Hematopoietic multipotent progenitor cell treated with erythropoietin and hydrocortisone succinate and interleukin-3 and kit ligand, for 15 days (in vitro differentiated cells): Measurements from ENCODE around the gene OR1F1.
"Not testable (repeated sequence)": the region's sequence is repeated elsewhere in the genome, so short reads cannot be mapped to it uniquely, and the experiment has no call there.

Experiments
- DNase-seq: peaks from one replicate; pipeline ENCODE4 v3.0.0-alpha.2; 2015; ENCODE audit warnings: low spot score

Gene OR1F1

GRCh38 chr16:3198334-3199072 is 10.5 kb downstream of the OR1F1 start:
- DNase-seq: no peak

- no peak for DNase-seq
Measured at GRCh38 chr16:3202903-3203539, 15.0 kb downstream of the OR1F1 start.

GRCh38 chr16:3205939-3206338 is 17.9 kb downstream of the OR1F1 start:
- DNase-seq: not testable (repeated sequence)

- DNase-seq: no peak
Measured at GRCh38 chr16:3207086-3207953, 19.3 kb downstream of the OR1F1 start.

- no peak for DNase-seq
Measured at GRCh38 chr16:3212006-3212405, 24.0 kb downstream of the OR1F1 start.

- DNase-seq: no peak
Measured at GRCh38 chr16:3212567-3212966, 24.6 kb downstream of the OR1F1 start.

GRCh38 chr16:3214904-3215600 is 27.0 kb downstream of the OR1F1 start:
- DNase-seq: no peak

GRCh38 chr16:3215601-3216262 is 27.7 kb downstream of the OR1F1 start:
- DNase-seq: no peak

- no peak for DNase-seq
Measured at GRCh38 chr16:3216263-3216640, 28.2 kb downstream of the OR1F1 start.

- DNase-seq: no peak
Measured at GRCh38 chr16:3220839-3221238, 32.8 kb downstream of the OR1F1 start.

GRCh38 chr16:3223913-3224515 is 36.0 kb downstream of the OR1F1 start:
- DNase-seq: no peak

- DNase-seq: no peak
Measured at GRCh38 chr16:3234543-3234856, 46.5 kb downstream of the OR1F1 start.

- DNase-seq: peak; percentile 94
Measured at GRCh38 chr16:3234857-3235561, 47.0 kb downstream of the OR1F1 start, which contains the start of gene ZNF200. Gene ZNF200, minus strand, starts transcription at chr16:3235158. Its CDS starts 1,403 bp downstream, at chr16:3233755.

GRCh38 chr16:3235856-3236669 is 48.1 kb downstream of the OR1F1 start:
- DNase-seq: peak; percentile 40

- no peak for DNase-seq
Measured at GRCh38 chr16:3241761-3242160, 53.8 kb downstream of the OR1F1 start.

- no peak for DNase-seq
Measured at GRCh38 chr16:3242709-3243108, 54.7 kb downstream of the OR1F1 start.

- DNase-seq: no peak
Measured at GRCh38 chr16:3243882-3244281, 55.9 kb downstream of the OR1F1 start.

- no peak for DNase-seq
Measured at GRCh38 chr16:3246002-3246401, 58.0 kb downstream of the OR1F1 start.

- DNase-seq: no peak
Measured at GRCh38 chr16:3246876-3247275, 58.9 kb downstream of the OR1F1 start.

- DNase-seq: no peak
Measured at GRCh38 chr16:3248596-3248995, 60.6 kb downstream of the OR1F1 start.
